B cell (primary cell): ENCODE results near the gene TAGLN2. TPM values are rescaled to one million over a fixed set of nuclear protein-coding genes. Genes with fewer than 3 reads are reported as not detected.

Source experiments
- ATAC-seq: fragments of 200-7000 bp; cut with Tn5 transposase; one replicate; pipeline ENCODE4 v1.10.0; 2021; ENCODE audit warnings: low read depth, mild to moderate bottlenecking, moderate number of reproducible peaks, moderate library complexity
- CTCF ChIA-PET: fragments of 350-600 bp; sonication (Branson Sonifier 250); formaldehyde crosslinking; loops from one replicate; lab custom pipeline; 2021; ENCODE audit warnings: antibody characterized with exemption, inconsistent platforms; lab: Charles Lee
- POLR2A ChIA-PET: fragments of 350-600 bp; sonication (Branson Sonifier 250); formaldehyde crosslinking; loops from one replicate; lab custom pipeline; 2021; ENCODE audit warnings: antibody characterized with exemption; lab: Charles Lee
- DNase-seq: peaks from one replicate; pipeline ENCODE4 v3.0.0; 2013
- H2AFZ ChIP-seq: 2 replicates; pipeline ENCODE4 v1.6.1; 2012; ENCODE audit warnings: mild to moderate bottlenecking, low read depth, low read length; ENCODE audit not compliant: insufficient read depth, poor library complexity, severe bottlenecking
- H3K27ac ChIP-seq, 2 donors: 1 replicate in 1 of 2; 2 replicates in 1 of 2; pipeline ENCODE4 v1.5.1; 2012 to 2013; ENCODE audit warnings: low read length in 2 of 2, mild to moderate bottlenecking in 2 of 2, moderate library complexity in 1 of 2
- H3K27me3 ChIP-seq, 4 experiments: fragments of 200-600 bp in 1 of 4; sonication (generic) in 1 of 4; replicated peaks in 1 of 4; 1 replicate in 2 of 4; 2 replicates in 2 of 4; pipeline versions ENCODE4 v1.6.1 to v1.7.0; 2013 to 2016; ENCODE audit warnings: low read length in 3 of 4, mild to moderate bottlenecking in 2 of 4, mixed read lengths in 1 of 4, moderate library complexity in 1 of 4; ENCODE audit not compliant: insufficient read depth in 4 of 4, control insufficient read depth in 3 of 4; ENCODE audit errors: control extremely low read depth in 1 of 4
- H3K36me3 ChIP-seq, 2 experiments: replicated peaks in 1 of 2; 1 replicate in 1 of 2; 2 replicates in 1 of 2; pipeline versions ENCODE4 v1.6.1 to v1.7.1; 2013; ENCODE audit warnings: low read length in 1 of 2; ENCODE audit not compliant: insufficient read depth in 2 of 2, control insufficient read depth in 1 of 2; ENCODE audit errors: control extremely low read depth in 1 of 2, extremely low read depth in 1 of 2
- H3K4me1 ChIP-seq, 2 donors: fragments of 200-600 bp in 1 of 2; sonication (generic) in 1 of 2; 1 replicate in 1 of 2; 2 replicates in 1 of 2; pipeline versions ENCODE4 v1.5.1 to v1.6.1; 2013 to 2017; ENCODE audit warnings: low read length in 2 of 2; ENCODE audit not compliant: control insufficient read depth in 2 of 2, insufficient read depth in 2 of 2
- H3K4me2 ChIP-seq: replicated peaks from 2 replicates; pipeline ENCODE3; 2012; ENCODE audit warnings: mild to moderate bottlenecking, low read depth, low read length; ENCODE audit not compliant: poor library complexity, severe bottlenecking
- H3K4me3 ChIP-seq, 5 experiments: fragments of 200-600 bp in 1 of 5; sonication (generic) in 1 of 5; 1 replicate in 3 of 5; 2 replicates in 2 of 5; pipeline versions ENCODE4 v1.5.1 to v1.7.0; 2011 to 2016; ENCODE audit warnings: low read length in 4 of 5, mild to moderate bottlenecking in 4 of 5, low read depth in 2 of 5, control low read depth in 1 of 5, moderate library complexity in 1 of 5; ENCODE audit not compliant: insufficient read depth in 1 of 5; ENCODE audit errors: control extremely low read depth in 1 of 5, extremely low read depth in 1 of 5
- H3K79me2 ChIP-seq: fragments of 200-600 bp; sonication (generic); one replicate; pipeline ENCODE4 v1.6.0; 2016; ENCODE audit warnings: low read length; ENCODE audit not compliant: control insufficient read depth, insufficient read depth
- H3K9ac ChIP-seq: fragments of 200-600 bp; sonication (generic); 2 replicates; pipeline ENCODE4 v1.6.1; 2017; ENCODE audit warnings: mild to moderate bottlenecking, low read length, moderate library complexity
- H3K9me3 ChIP-seq, 3 donors: one replicate each; pipeline versions ENCODE4 v1.6.1 to v1.7.1; 2013; ENCODE audit warnings: low read length in 2 of 3; ENCODE audit not compliant: control insufficient read depth in 2 of 3, insufficient read depth in 1 of 3; ENCODE audit errors: control extremely low read depth in 1 of 3
- H4K20me1 ChIP-seq: 2 replicates; pipeline ENCODE4 v1.6.0; 2012; ENCODE audit warnings: mild to moderate bottlenecking, low read length; ENCODE audit not compliant: insufficient read depth, control insufficient read depth, poor library complexity, severe bottlenecking
- H3K27ac Mint-ChIP-seq: one replicate; pipeline ENCODE4 v1.8.0; 2021; ENCODE audit warnings: mixed read lengths
- H3K27me3 Mint-ChIP-seq: one replicate; pipeline ENCODE4 v1.8.0; 2021; ENCODE audit warnings: mixed read lengths
- H3K4me1 Mint-ChIP-seq: one replicate; pipeline ENCODE4 v1.8.0; 2021; ENCODE audit warnings: mixed read lengths
- H3K4me3 Mint-ChIP-seq: one replicate; pipeline ENCODE4 v1.8.0; 2021; ENCODE audit warnings: mixed read lengths
- H3K9me3 Mint-ChIP-seq: one replicate; pipeline ENCODE4 v1.8.0; 2022; ENCODE audit warnings: mixed read lengths; ENCODE audit not compliant: insufficient read depth
- EZH2 ChIP-seq: IDR thresholded peaks from 2 replicates; pipeline ENCODE4 v1.6.1; 2012; ENCODE audit warnings: borderline replicate concordance, low read depth, mild to moderate bottlenecking, moderate library complexity, low read length; ENCODE audit not compliant: insufficient read depth, poor library complexity, severe bottlenecking
- WGBS: methylation state at CpG from one replicate; pipeline ENCODE4 v1.1.5; 2013; ENCODE audit warnings: missing lambda C conversion rate; ENCODE audit not compliant: insufficient coverage; 5-methylcytosine and 5-hydroxymethylcytosine counted together
- intact Hi-C: fragments of 100-400 bp; cut with micrococcal nuclease; formaldehyde crosslinking; loops from one replicate; pipeline ENCODE4 v1.10.0; 2022
- polyA plus RNA-seq: library from polyadenylated mRNA; depleted of rRNA; stranded (reverse); fragments of >200 nt; gene quantifications from 2 replicates; pipeline ENCODE4 v1.2.3, GENCODE V29; 2012
- total RNA-seq, 2 donors: library from RNA; stranded (reverse); fragments of 120-200 nt in 1 of 2; gene quantifications; 1 replicate in 1 of 2; 2 replicates in 1 of 2; pipeline versions ENCODE4 v1.2.3 to v1.2.4, GENCODE V29; 2013 to 2022
- TF ChIP-seq, protein P1 (sequence below): fragments of 200-600 bp; IDR thresholded peaks from one replicate; pipeline ENCODE4 v1.8.0; 2022; ENCODE audit warnings: antibody characterized with exemption, mild to moderate bottlenecking

TAGLN2 gene
- total and polyA plus RNA-seq, 2 donors (not counting 1 experiment from before 2014, with no cell fraction given): 342 to 721 TPM

GRCh38 chr1:159974350-159974965, 49.2 kb upstream of the TAGLN2 start:
- ATAC-seq (no peak), DNase-seq (no peak)
- Histone ChIP-seq H3K36me3 (no peaks in the 10 kb centered on the region), H3K4me3 (no peak overlapping the region), H3K27ac (no peak overlapping the region), H3K9ac (no peak overlapping the region), H3K4me1 (no peaks in the 10 kb centered on the region), H4K20me1 (no peaks in the 10 kb centered on the region), H3K79me2 (no peaks in the 10 kb centered on the region), H3K9me3 (no peaks in the 10 kb centered on the region), H3K4me2 (no peak overlapping the region), H3K27me3 (peaks cover 0 to 23% (median 4%) of the 10 kb centered on the region in 4 experiments), H2AFZ (no peak overlapping the region)
- Mint-ChIP-seq H3K27ac (no peak overlapping the region), H3K4me1 (no peaks in the 10 kb centered on the region), H3K27me3 (peaks cover 23% of the 10 kb centered on the region), H3K9me3 (no peaks in the 10 kb centered on the region), H3K4me3 (no peak overlapping the region)
- ChIA-PET CTCF (no interaction called here), POLR2A (no interaction called here)
- 94% methylated on average over 7 of the region's 7 CpGs for WGBS
- TF ChIP-seq, protein P1, sequence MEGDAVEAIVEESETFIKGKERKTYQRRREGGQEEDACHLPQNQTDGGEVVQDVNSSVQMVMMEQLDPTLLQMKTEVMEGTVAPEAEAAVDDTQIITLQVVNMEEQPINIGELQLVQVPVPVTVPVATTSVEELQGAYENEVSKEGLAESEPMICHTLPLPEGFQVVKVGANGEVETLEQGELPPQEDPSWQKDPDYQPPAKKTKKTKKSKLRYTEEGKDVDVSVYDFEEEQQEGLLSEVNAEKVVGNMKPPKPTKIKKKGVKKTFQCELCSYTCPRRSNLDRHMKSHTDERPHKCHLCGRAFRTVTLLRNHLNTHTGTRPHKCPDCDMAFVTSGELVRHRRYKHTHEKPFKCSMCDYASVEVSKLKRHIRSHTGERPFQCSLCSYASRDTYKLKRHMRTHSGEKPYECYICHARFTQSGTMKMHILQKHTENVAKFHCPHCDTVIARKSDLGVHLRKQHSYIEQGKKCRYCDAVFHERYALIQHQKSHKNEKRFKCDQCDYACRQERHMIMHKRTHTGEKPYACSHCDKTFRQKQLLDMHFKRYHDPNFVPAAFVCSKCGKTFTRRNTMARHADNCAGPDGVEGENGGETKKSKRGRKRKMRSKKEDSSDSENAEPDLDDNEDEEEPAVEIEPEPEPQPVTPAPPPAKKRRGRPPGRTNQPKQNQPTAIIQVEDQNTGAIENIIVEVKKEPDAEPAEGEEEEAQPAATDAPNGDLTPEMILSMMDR: no peak
- no peak for TF ChIP-seq EZH2
- intact Hi-C loops: no loop called here

DNA sequence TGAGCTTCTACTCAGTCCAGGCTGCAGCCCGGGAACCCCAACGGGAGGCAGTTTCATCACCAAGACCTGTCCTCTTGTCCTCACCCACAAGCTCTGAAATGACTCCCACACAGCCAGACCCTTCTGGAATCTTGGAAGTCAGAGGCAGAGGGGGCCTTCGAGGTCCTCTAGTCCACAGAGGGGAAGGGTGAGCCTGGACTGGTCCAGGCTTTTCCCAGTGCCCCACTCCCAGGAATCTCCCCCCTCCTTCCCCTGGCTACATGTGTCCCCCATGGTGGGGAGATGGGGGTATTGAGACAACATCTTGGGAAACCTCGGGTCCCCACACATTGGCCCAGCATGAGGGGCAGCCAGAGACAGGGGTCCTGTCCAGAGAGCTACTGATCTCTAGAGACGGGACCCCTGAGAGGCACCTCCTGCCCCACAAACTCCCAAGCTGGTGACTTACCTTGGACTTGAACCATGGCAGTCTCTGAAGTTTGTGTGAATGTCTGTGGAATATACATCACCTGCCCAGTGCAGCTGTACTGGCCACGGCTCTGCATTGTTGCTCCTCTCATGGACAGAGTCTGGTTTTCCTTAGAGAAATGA, 48.1 kb upstream of the TAGLN2 start:
- H3K4me2 ChIP-seq: no peak overlapping the region
- ChIA-PET CTCF (no interaction called here), POLR2A (no interaction called here)
- no peak for DNase-seq
- peaks cover 0 to 25% (median 3%) of the 10 kb centered on the region in 4 experiments for H3K27me3 ChIP-seq
- intact Hi-C loops: no loop called here
- no peak overlapping the region for H3K9ac ChIP-seq
- no peak overlapping the region for H3K27ac ChIP-seq
- H2AFZ ChIP-seq: no peak overlapping the region
- H3K4me1 ChIP-seq: no peaks in the 10 kb centered on the region
- Mint-ChIP-seq H3K27ac (no peak overlapping the region), H3K9me3 (no peaks in the 10 kb centered on the region), H3K4me3 (no peak overlapping the region), H3K4me1 (no peaks in the 10 kb centered on the region), H3K27me3 (peaks cover 21% of the 10 kb centered on the region)
- WGBS: 83% methylated on average over 2 of the region's 6 CpGs
- no peaks in the 10 kb centered on the region for H4K20me1 ChIP-seq
- H3K4me3 ChIP-seq: no peak overlapping the region
- no peaks in the 10 kb centered on the region for H3K79me2 ChIP-seq
- H3K9me3 ChIP-seq: no peaks in the 10 kb centered on the region
- ATAC-seq: no peak
- no peaks in the 10 kb centered on the region for H3K36me3 ChIP-seq
- TF ChIP-seq EZH2: no peak
- TF ChIP-seq, protein P1: no peak
